Measurements from ENCODE around the gene L3MBTL3.

- TF ChIP-seq CTCF (IDR thresholded peaks at IDR 0.05) (no peak), POLR2A (IDR thresholded peaks at IDR 0.05) (no peak), POLR2AphosphoS5 (IDR thresholded peaks at IDR 0.05; ENCODE audit: insufficient read depth in 1 of 2, low read depth in 1 of 2) (no peak)
These were observed 16.8 kb downstream of the L3MBTL3 start for GRCh38 chr6:130035211-130035610.
